Esophagus squamous epithelium (tissue), 4 donors: ENCODE measurements around the gene ELMO1.

ENCODE experiments used
- POLR2A ChIP-seq, 4 donors: fragments of 450-650 bp; IDR thresholded peaks; one replicate each; pipeline ENCODE4 v1.6.1; 2017; ENCODE audit warnings: antibody characterized with exemption in 4 of 4, mild to moderate bottlenecking in 4 of 4, moderate library complexity in 3 of 4
- TF ChIP-seq, protein P1 (sequence below), 6 experiments: fragments of 450-650 bp in 4 of 6; fragments of 200-600 bp in 2 of 6; sonication (generic) in 2 of 6; IDR thresholded peaks; one replicate each; pipeline ENCODE4 v1.5.1; 2016 to 2019; ENCODE audit warnings: antibody characterized with exemption in 6 of 6, mild to moderate bottlenecking in 4 of 6, moderate library complexity in 4 of 6

- TF ChIP-seq, protein P1, sequence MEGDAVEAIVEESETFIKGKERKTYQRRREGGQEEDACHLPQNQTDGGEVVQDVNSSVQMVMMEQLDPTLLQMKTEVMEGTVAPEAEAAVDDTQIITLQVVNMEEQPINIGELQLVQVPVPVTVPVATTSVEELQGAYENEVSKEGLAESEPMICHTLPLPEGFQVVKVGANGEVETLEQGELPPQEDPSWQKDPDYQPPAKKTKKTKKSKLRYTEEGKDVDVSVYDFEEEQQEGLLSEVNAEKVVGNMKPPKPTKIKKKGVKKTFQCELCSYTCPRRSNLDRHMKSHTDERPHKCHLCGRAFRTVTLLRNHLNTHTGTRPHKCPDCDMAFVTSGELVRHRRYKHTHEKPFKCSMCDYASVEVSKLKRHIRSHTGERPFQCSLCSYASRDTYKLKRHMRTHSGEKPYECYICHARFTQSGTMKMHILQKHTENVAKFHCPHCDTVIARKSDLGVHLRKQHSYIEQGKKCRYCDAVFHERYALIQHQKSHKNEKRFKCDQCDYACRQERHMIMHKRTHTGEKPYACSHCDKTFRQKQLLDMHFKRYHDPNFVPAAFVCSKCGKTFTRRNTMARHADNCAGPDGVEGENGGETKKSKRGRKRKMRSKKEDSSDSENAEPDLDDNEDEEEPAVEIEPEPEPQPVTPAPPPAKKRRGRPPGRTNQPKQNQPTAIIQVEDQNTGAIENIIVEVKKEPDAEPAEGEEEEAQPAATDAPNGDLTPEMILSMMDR (IDR thresholded peaks at IDR 0.05), result no peak
- TF ChIP-seq POLR2A (IDR thresholded peaks at IDR 0.05), result no peak
These were observed 505.7 kb downstream of the ELMO1 start for GRCh38 chr7:36942955-36943354.
